Activated CD8-positive, alpha-beta T cell treated with anti-CD3 and anti-CD28 coated beads, Interleukin-2, amount 10 ng/mL, durations not matched to agents 7 days and 5 days (primary cell): ENCODE results near the gene TM4SF18. TPM values are rescaled to one million over a fixed set of nuclear protein-coding genes. Genes with fewer than 3 reads are reported as not detected.

Experiments used
- ATAC-seq: fragments of 150-1000 bp; cut with Tn5 transposase; one replicate; pipeline ENCODE4 v1.10.0; 2021; ENCODE audit warnings: moderate library complexity
- CTCF ChIA-PET: fragments of 350-600 bp; sonication (Branson Sonifier 250); formaldehyde crosslinking; loops from one replicate; lab custom pipeline; 2021; ENCODE audit warnings: antibody characterized with exemption; lab: Charles Lee
- POLR2A ChIA-PET: fragments of 350-600 bp; sonication (Branson Sonifier 250); formaldehyde crosslinking; loops from one replicate; lab custom pipeline; 2021; ENCODE audit warnings: antibody characterized with exemption; lab: Charles Lee
- DNase-seq: peaks from one replicate; pipeline ENCODE4 v3.0.0-alpha.2; 2020
- H3K27ac Mint-ChIP-seq: one replicate; pipeline ENCODE4 v1.8.0; 2021; ENCODE audit warnings: mild to moderate bottlenecking, mixed read lengths
- H3K27me3 Mint-ChIP-seq: one replicate; pipeline ENCODE4 v1.8.0; 2021; ENCODE audit warnings: low read depth, mixed read lengths
- H3K36me3 Mint-ChIP-seq: one replicate; pipeline ENCODE4 v1.8.0; 2021; ENCODE audit warnings: low read depth, mixed read lengths
- H3K4me1 Mint-ChIP-seq: one replicate; pipeline ENCODE4 v1.8.0; 2021; ENCODE audit warnings: low read depth, mixed read lengths
- H3K4me3 Mint-ChIP-seq: one replicate; pipeline ENCODE4 v1.8.0; 2021; ENCODE audit warnings: mild to moderate bottlenecking, mixed read lengths
- H3K9me3 Mint-ChIP-seq: one replicate; pipeline ENCODE4 v1.8.0; 2022; ENCODE audit warnings: mixed read lengths; ENCODE audit not compliant: insufficient read depth
- total RNA-seq, 2 experiments: library from RNA; stranded (reverse); gene quantifications; one replicate each; pipeline ENCODE4 v1.2.3, GENCODE V29; 2021

TM4SF18 gene
- total RNA-seq, 2 experiments from 2014 or later, result not detected

- peaks cover 23% of the 10 kb centered on the region for H3K27me3 Mint-ChIP-seq
- H3K4me3 Mint-ChIP-seq, result no peak overlapping the region
- no peak overlapping the region for H3K27ac Mint-ChIP-seq
- DNase-seq, result no peak
- no peaks in the 10 kb centered on the region for H3K36me3 Mint-ChIP-seq
- H3K9me3 Mint-ChIP-seq, result no peaks in the 10 kb centered on the region
- ChIA-PET POLR2A (no interaction called here), CTCF (no interaction called here)
- H3K4me1 Mint-ChIP-seq, result no peaks in the 10 kb centered on the region
- no peak for ATAC-seq
Observed at GRCh38 chr3:149317072-149317471, 16.4 kb downstream of the TM4SF18 start.

GRCh38 chr3:149316437-149316836 lies 17.0 kb downstream of the TM4SF18 start:
- no peaks in the 10 kb centered on the region for H3K36me3 Mint-ChIP-seq
- H3K9me3 Mint-ChIP-seq, result no peaks in the 10 kb centered on the region
- H3K27me3 Mint-ChIP-seq, result peaks cover 20% of the 10 kb centered on the region
- no peaks in the 10 kb centered on the region for H3K4me1 Mint-ChIP-seq
- H3K4me3 Mint-ChIP-seq, result no peak overlapping the region
- ATAC-seq (no peak), DNase-seq (no peak)
- ChIA-PET CTCF (no interaction called here), POLR2A (no interaction called here)
- H3K27ac Mint-ChIP-seq, result no peak overlapping the region

- DNase-seq (no peak), ATAC-seq (no peak)
- ChIA-PET CTCF (no interaction called here), POLR2A (no interaction called here)
- Mint-ChIP-seq H3K27ac (no peak overlapping the region), H3K4me3 (no peak overlapping the region), H3K27me3 (peaks cover 23% of the 10 kb centered on the region), H3K36me3 (no peaks in the 10 kb centered on the region), H3K9me3 (no peaks in the 10 kb centered on the region), H3K4me1 (no peaks in the 10 kb centered on the region)
Observed at GRCh38 chr3:149315694-149316093, 17.7 kb downstream of the TM4SF18 start.

GRCh38 chr3:149314807-149315578 lies 18.4 kb downstream of the TM4SF18 start:
- Mint-ChIP-seq H3K9me3 (no peaks in the 10 kb centered on the region), H3K27me3 (peaks cover 21% of the 10 kb centered on the region), H3K36me3 (no peaks in the 10 kb centered on the region), H3K4me3 (no peak overlapping the region), H3K27ac (no peak overlapping the region), H3K4me1 (no peaks in the 10 kb centered on the region)
- DNase-seq (no peak), ATAC-seq (no peak)
- POLR2A ChIA-PET, result no interaction called here
- CTCF ChIA-PET, result no interaction called here

GRCh38 chr3:149313542-149313941 lies 19.9 kb downstream of the TM4SF18 start:
- no peak overlapping the region for H3K27ac Mint-ChIP-seq
- ChIA-PET POLR2A (no interaction called here), CTCF (no interaction called here)
- H3K4me3 Mint-ChIP-seq, result no peak overlapping the region
- no peak for DNase-seq
- no peak for ATAC-seq
- H3K36me3 Mint-ChIP-seq, result no peaks in the 10 kb centered on the region
- no peaks in the 10 kb centered on the region for H3K4me1 Mint-ChIP-seq
- no peaks in the 10 kb centered on the region for H3K9me3 Mint-ChIP-seq
- peaks cover 21% of the 10 kb centered on the region for H3K27me3 Mint-ChIP-seq

- H3K4me3 Mint-ChIP-seq, result no peak overlapping the region
- POLR2A ChIA-PET, result no interaction called here
- peaks cover 22% of the 10 kb centered on the region for H3K27me3 Mint-ChIP-seq
- H3K27ac Mint-ChIP-seq, result no peak overlapping the region
- H3K4me1 Mint-ChIP-seq, result no peaks in the 10 kb centered on the region
- DNase-seq, result no peak
- CTCF ChIA-PET, result interaction anchor here (1.1 kb wide), 1 partner anchor 36 kb away, joined by 3 read pairs; no protein-coding TSS in a partner anchor
- H3K36me3 Mint-ChIP-seq, result no peaks in the 10 kb centered on the region
- no peaks in the 10 kb centered on the region for H3K9me3 Mint-ChIP-seq
- no peak for ATAC-seq
Observed at GRCh38 chr3:149310796-149311534, 22.5 kb downstream of the TM4SF18 start.

- no peak for DNase-seq
- no peak overlapping the region for H3K4me3 Mint-ChIP-seq
- H3K27ac Mint-ChIP-seq, result no peak overlapping the region
- ChIA-PET CTCF (no interaction called here), POLR2A (no interaction called here)
- no peaks in the 10 kb centered on the region for H3K36me3 Mint-ChIP-seq
- H3K27me3 Mint-ChIP-seq, result peaks cover 20% of the 10 kb centered on the region
- no peak for ATAC-seq
- no peaks in the 10 kb centered on the region for H3K9me3 Mint-ChIP-seq
- no peaks in the 10 kb centered on the region for H3K4me1 Mint-ChIP-seq
Observed at GRCh38 chr3:149307435-149307783, 26.0 kb downstream of the TM4SF18 start.

- no peak overlapping the region for H3K4me3 Mint-ChIP-seq
- H3K9me3 Mint-ChIP-seq, result no peaks in the 10 kb centered on the region
- ATAC-seq (no peak), DNase-seq (no peak)
- no peaks in the 10 kb centered on the region for H3K4me1 Mint-ChIP-seq
- H3K36me3 Mint-ChIP-seq, result no peaks in the 10 kb centered on the region
- ChIA-PET POLR2A (no interaction called here), CTCF (no interaction called here)
- H3K27ac Mint-ChIP-seq, result no peak overlapping the region
- H3K27me3 Mint-ChIP-seq, result peaks cover 23% of the 10 kb centered on the region
Observed at GRCh38 chr3:149306751-149307434, 26.5 kb downstream of the TM4SF18 start.

- Mint-ChIP-seq H3K4me1 (no peaks in the 10 kb centered on the region), H3K27me3 (peaks cover 28% of the 10 kb centered on the region), H3K27ac (no peak overlapping the region), H3K4me3 (no peak overlapping the region), H3K36me3 (no peaks in the 10 kb centered on the region), H3K9me3 (no peaks in the 10 kb centered on the region)
- POLR2A ChIA-PET, result no interaction called here
- ATAC-seq (no peak), DNase-seq (no peak)
- CTCF ChIA-PET, result no interaction called here
Observed at GRCh38 chr3:149305376-149305775, 28.1 kb downstream of the TM4SF18 start.

GRCh38 chr3:149299938-149300801 lies 33.3 kb downstream of the TM4SF18 start:
- ChIA-PET CTCF (no interaction called here), POLR2A (no interaction called here)

GRCh38 chr3:149296972-149297371 lies 36.5 kb downstream of the TM4SF18 start:
- no peaks in the 10 kb centered on the region for H3K9me3 Mint-ChIP-seq
- H3K4me1 Mint-ChIP-seq, result no peaks in the 10 kb centered on the region
- no peak for DNase-seq
- ATAC-seq, result no peak
- no peak overlapping the region for H3K27ac Mint-ChIP-seq
- peaks cover 17% of the 10 kb centered on the region for H3K27me3 Mint-ChIP-seq
- H3K4me3 Mint-ChIP-seq, result no peak overlapping the region
- ChIA-PET CTCF (no interaction called here), POLR2A (no interaction called here)
- H3K36me3 Mint-ChIP-seq, result no peaks in the 10 kb centered on the region

More at GRCh38 chr3:149299938-149300801, 33.3 kb downstream of the TM4SF18 start:
- Mint-ChIP-seq H3K4me3 (no peak overlapping the region), H3K36me3 (no peaks in the 10 kb centered on the region), H3K9me3 (no peaks in the 10 kb centered on the region), H3K27me3 (peaks cover 33% of the 10 kb centered on the region), H3K4me1 (no peaks in the 10 kb centered on the region), H3K27ac (no peak overlapping the region)
- DNase-seq (peak; percentile 13), ATAC-seq (no peak)
